HG03354 (cell line): Measurements from ENCODE around the gene GSTA1.
"Not testable (repeated sequence)": the region's sequence is repeated elsewhere in the genome, so short reads cannot be mapped to it uniquely, and the experiment has no call there.

Source experiments
- ATAC-seq: cut with Tn5 transposase; IDR thresholded peaks from one replicate; pipeline ENCODE4 v1.9.1; 2021; ENCODE audit warnings: mild to moderate bottlenecking; ENCODE audit not compliant: unreplicated experiment, poor library complexity, severe bottlenecking

GSTA1 gene

DNA sequence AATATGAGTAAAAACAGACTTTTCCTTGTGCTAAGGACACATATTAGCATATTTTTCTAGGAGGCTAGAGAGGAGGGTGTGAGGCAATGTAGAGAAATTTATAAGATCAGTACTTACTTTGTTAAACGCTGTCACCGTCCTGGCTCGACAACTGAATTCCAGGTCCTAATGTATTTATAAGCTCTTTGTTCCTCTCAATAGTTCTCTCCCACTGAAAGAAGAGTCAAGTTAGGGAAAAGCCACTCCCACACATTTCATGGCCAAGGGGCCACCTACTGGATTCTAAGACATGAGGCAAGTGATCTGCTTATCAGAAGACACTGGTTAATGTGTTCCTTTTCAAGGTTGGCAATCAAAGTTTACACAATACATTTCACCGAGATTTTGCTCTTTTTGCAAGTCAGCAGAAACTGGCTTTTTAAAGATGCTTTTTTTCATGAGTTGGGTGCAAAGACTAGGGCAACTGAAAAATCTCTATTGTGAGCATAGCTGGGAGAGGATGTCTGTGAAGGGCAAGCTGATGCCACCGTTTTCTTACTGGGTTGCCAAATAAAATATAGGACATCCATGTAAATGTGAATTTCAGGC is at the start of gene GSTA1:
Gene GSTA1, minus strand, starts transcription at position 149 of the 588 bp plus-strand sequence. CDS start 4,549 bp downstream, outside the sequence.
- not testable (repeated sequence) for ATAC-seq

DNA sequence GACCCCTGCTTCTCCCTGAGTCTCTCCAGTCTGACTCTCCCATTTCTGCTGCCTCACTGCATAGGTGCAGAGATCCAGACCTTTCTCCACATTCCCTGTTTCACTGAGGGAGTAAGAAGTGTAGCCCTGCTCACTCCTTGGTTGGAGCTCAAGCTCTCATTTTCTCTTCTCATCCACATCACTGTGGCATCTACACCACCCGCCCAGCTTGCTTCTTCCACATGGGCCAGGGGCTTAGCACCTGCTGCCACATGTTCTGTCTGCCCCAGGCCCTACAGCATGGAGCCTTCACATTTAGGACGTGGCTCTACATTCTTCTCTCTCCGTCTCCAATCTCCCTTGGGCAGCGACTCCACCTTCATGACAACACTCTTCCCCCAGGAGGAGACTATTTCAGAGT is 45.5 kb upstream of the GSTA1 start:
- no peak for ATAC-seq

DNA sequence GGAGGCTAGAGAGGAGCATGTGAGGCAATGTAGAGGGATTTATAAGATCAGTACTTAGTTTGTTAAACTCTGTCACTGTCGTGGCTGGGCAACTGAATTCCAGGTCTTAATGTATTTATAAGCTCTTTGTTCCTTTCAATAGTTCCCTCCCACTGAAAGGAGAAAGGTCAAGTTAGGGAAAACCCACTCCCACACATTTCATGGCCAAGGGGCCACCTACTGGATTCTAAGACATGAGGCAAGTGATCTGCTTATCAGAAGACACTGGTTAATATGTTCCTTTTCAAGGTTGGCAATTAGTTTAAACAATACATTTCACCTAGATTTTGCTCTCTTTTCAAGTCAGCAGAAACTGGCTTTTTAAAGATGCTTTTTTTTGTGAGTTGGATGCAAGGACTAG is 42.4 kb upstream of the GSTA1 start:
- ATAC-seq: no peak

DNA sequence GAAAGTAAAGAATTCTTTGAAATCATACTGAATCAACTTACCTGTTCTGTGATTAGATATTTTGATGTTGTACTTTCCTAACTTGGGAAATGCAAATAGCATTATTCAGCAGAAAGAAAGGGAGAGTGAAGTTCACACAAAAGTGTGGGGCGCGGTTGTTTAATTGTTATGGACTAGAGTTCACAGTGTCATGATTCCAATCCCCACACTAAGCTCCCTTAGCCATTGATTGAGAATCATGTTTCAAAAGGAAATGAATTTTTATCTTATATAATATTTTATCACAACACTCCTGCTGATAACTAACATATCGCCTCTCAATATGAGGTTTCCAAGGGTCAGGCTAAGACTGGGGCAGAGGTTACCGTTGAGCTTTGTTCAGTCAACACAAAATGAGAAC is 40.0 kb upstream of the GSTA1 start:
- ATAC-seq: no peak

DNA sequence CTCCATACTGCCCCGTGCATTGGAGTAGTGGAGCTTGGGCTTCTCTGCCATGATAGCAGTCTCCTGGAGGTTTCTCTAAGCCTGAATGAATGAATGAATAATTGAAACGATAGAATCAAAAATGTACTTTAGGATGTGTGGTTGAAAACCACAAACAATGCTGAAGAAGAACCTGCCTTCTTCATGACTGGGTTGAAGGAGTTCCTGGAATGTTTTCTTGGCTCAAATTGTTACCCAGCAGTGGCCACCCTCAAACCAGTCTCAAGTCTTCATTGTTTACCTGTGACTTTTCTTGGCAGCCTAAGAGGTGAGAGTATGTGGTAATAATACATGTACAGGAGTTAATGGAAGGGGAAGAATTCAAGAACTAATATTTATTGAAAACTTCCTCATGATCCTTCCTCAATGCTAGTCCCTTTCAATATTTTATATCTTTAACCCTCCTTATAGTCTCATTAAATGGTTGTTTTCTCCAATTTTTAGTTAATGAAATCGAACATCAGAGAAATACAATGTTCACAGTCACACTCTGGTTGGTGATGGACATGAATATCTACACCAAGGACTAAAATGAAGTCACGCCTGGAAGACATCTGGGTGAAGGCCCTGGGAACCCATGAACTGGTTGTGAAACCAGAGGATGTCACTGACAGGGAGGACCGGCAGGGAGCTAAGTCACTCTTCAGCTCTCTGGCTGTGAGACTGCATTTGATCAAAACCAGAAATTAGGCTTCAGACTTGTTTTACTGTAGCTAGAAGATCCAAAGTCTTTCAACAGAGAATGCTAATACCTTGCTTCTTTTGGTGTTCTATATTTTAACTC is 37.4 kb upstream of the GSTA1 start, which contains the start of gene GSTA5:
Gene GSTA5, minus strand, starts transcription at position 51 of the 823 bp plus-strand sequence.
- ATAC-seq: no peak

DNA sequence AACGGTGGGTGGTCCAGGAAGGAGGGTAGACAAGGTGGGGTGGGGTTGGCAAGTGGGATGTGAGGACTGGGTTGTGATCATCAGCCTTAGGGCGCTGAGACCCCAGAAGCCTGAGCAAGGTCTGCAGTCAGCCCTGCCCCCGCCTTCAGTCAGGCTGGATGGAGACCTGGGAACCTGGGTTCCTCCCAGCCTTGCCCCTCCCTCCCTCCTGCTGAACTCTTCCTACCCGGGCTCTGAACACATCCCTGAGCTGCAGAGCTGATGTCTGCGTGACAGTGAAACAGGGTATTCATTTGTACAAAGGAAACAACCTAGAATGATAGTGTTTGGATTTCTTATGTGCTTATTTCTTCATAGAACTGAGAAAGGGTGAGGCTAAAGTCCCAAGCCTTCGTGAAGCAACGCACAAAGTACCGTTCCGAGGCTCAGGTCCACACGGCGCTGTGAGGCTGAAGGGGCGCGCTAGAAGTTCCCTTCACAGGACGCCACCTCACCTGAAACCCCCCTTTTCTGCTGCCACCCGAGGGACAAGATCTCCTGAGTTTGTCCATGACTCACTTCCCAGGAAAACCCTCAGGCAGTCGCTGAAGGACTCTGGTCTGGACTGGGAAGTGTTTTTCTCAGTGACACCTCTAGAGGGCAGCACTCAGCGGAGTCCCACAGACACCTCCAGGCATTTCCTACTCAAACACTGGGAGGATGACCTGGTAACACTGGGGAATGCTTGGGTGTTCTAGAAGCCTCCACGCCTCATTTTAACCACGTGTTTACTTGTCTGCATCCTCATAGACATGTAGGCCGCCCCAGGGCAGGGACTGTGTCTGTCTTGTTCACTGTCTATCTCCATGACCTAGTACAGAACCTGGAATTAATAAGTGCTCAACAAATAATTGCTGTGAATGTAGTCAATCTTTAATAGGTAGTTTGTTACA is 35.8 kb upstream of the GSTA1 start:
- ATAC-seq: peak; percentile 73

DNA sequence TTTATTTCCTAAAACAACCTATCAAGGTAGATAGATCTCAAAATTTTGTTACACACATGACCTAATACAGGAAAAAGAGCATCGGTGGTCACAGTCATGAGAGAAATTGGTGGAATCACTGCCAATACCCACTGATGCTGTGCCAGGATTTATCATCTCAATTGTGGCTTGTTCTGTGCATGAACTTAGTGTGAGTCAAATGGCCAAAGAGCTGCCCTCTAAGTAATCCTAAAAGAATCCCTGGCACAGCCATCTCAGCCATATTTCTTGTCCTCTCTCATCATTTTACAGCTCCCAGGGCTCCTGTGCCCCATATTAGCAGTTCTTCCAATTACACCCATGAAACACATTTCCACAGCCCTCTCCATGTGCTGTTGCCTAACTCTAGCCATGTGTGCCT is 30.9 kb upstream of the GSTA1 start:
- ATAC-seq: no peak

DNA sequence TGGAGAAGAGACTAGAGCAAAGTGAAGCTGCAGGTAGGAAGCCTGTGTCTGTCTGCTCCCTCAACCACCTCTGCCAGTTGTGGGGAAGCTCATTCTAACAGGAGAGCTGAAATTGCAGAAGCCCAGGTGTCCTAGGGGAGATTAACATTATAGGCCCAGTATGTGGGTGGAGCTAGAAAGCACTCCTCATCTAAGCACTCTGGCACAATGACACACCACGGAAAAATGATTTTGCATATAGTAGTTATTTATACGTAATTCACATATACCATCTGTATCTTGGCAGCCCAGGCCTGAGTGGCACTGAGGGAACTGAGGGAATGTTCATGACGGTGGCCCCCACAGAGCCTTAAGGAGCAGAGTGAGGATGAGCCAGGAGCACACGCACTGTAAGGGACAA is 27.3 kb upstream of the GSTA1 start:
- ATAC-seq: not testable (repeated sequence)

DNA sequence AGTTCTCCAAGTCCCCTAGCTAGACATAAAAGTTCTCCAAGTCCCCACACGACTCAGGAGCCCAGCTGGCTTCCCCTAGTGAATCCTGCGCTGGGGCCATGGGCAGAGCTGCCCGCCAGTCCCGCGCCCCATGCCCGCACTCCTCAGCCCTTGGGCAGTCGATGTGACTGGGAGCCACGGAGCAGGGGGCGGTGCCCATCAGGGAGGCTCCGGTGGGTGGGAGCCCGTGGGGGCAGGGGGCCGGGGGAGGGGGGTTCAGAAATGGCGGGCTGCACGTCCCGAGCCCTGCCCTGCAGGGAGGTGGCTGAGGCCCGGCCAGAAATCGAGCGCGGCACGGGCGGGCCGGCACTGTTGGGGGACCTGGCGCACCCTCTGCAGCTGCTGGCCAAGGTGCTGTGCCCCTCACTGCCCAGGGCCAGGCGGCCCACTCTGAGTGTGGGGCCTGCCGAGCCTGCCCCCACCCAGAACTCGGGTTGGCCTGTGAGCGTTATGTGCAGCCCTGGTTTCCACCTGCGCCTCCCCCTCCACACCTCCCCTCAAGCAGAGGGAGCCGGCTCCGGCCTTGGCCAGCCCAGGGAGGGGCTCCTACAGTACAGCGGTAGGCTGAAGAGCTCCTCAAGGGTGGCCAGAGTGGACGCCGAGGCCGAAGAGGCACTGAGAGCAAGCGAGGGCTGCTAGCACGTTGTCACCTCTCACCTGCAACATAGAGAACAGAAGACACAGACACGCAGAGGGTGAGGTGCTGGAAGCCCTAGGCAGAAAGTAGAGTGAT is 25.6 kb upstream of the GSTA1 start:
- ATAC-seq: no peak

DNA sequence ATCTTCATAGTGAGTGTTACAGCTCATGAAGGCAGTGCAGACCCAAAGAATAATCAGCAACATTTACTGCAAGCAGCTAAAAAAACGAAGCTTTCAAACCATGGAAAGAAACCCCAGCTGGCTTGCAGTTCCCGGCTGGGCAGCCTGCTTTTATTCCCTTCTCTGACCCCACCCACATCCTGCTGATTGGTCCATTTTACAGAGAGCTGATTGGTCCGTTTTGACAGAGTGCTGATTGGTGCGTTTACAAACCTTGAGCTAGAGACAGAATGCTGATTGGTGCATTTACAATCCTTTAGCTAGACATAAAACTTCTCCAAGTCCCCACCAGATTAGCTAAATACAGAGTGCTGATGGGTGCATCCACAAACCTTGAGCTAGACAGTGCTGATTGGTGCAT is 25.0 kb upstream of the GSTA1 start:
- not testable (repeated sequence) for ATAC-seq

DNA sequence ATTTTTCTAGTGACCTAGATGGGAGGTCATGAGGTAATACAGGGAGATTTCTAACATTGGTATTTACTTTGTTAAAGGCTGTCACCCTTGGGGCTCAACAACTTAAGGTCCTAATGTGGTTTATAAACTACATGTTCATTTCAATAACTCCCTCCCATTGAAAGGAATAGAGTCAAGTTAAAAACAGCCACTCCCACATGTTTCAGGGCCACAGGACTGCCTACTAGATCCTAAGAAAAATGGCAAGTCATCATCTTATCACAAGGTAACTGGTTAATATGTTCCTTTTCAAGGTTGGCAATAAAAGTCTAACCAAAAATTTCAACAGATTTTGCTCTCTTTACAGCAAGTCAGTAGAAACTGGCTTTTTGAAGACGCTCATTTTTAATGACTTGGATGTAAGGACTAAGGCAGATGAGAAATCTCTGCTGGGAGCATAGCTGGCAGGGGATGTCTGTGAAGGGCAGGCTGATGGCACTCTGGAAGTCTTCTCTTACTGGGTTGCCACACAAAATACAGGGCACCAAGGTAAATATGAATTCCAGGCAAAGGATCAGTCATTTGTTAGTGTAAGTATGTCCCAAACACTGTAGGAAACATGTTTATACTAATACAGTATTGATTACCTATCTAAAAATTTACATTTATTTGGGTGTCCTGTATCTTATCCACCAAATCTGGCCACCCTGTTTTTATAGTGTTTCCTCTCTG is 23.6 kb upstream of the GSTA1 start:
- not testable (repeated sequence) for ATAC-seq

DNA sequence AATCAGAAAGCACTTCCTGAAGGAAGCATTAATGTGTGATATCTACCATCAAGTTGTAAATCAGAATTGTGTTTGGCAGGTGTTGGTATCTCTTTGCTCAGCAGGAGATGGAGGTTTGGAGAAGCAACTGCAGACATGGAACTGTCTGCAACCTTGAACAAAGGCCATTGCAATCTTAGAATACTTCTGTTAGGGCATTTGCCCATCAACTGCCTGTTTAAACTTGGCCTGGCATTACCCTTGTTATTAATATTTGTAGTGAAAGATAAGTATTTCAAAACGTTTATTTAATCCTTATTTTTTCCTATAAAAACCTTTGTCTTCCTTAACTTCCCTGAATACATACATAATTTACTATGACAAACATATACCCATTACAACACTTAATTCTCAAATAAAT is 22.9 kb upstream of the GSTA1 start:
- ATAC-seq: no peak

DNA sequence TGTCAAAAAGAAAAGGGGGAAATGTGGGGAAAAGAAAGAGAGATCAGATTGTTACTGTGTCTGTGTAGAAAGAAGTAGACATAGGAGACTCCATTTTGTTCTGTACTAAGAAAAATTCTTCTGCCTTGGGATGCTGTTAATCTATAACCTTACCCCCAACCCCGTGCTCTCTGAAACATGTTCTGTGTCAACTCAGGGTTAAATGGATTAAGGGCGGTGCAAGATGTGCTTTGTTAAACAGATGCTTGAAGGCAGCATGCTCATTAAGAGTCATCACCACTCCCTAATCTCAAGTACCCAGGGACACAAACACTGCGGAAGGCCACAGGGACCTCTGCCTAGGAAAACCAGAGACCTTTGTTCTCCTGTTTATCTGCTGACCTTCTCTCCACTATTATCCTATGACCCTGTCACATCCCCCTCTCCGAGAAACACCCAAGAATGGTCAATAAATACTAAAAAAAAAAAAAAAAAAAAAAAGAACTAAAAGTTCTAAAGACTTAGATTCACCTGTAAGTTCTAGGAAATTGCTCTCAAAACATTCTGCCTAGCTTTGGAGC is 22.4 kb upstream of the GSTA1 start:
- not testable (repeated sequence) for ATAC-seq

DNA sequence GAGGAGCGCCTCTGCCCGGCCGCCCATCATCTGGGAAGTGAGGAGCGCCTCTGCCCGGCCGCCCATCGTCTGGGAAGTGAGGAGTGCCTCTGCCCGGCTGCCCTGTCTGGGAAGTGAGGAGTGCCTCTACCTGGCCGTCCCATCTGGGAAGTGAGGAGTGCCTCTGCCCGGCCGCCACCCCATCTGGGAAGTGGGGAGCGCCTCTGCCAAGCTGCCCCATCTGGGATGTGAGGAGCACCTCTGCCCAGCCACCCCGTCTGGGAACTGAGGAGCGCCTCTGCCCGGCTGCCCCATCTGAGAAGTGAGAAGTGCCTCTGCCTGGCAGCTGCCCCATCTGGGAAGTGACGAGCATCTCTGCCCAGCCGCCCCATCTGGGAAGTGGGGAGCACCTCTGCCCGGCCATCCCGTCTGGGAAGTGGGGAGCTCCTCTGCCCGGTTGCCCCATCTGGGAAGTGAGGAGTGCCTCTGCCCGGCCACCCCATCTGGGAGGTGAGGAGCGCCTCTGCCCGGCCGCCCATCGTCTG is 21.7 kb upstream of the GSTA1 start:
- ATAC-seq: not testable (repeated sequence)

DNA sequence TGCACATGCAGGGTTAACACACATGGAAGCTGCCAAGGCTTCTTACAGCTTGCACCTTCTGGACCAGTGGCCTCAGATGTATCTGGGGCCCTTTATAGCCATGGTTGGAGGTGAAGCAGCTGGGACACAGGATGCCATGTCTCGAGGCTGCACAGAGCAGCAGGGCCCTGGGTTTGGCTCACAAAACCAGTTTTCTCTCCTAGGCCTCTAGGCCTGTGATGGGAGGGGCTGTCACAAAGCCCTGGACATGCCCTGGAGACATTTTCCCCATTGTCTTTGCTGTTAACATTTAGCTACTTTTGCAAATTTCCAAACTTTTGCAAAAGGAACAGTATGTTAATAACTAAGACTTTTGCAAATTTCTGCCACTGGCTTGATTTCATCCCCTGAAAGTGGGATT is 18.2 kb upstream of the GSTA1 start:
- no peak for ATAC-seq

DNA sequence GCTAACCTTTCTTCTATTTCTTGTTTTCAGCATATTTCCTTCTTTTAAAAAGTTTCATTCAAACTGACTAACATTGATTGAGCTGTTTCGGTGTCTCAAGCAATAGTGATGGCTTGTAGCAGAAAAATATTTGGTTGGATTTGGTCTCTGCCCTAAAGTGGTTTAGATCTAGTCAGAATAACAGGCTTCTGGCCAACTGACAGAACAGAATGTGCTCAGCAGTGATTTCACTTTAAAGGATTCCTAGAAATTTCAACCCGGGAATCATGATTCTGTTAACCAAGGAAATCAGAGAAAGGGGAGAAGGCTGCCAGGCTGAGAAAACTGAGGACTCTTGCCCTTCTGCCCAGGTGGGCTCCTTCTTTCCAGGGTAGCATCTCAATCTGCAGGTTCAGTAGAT is 16.6 kb upstream of the GSTA1 start:
- ATAC-seq: no peak

DNA sequence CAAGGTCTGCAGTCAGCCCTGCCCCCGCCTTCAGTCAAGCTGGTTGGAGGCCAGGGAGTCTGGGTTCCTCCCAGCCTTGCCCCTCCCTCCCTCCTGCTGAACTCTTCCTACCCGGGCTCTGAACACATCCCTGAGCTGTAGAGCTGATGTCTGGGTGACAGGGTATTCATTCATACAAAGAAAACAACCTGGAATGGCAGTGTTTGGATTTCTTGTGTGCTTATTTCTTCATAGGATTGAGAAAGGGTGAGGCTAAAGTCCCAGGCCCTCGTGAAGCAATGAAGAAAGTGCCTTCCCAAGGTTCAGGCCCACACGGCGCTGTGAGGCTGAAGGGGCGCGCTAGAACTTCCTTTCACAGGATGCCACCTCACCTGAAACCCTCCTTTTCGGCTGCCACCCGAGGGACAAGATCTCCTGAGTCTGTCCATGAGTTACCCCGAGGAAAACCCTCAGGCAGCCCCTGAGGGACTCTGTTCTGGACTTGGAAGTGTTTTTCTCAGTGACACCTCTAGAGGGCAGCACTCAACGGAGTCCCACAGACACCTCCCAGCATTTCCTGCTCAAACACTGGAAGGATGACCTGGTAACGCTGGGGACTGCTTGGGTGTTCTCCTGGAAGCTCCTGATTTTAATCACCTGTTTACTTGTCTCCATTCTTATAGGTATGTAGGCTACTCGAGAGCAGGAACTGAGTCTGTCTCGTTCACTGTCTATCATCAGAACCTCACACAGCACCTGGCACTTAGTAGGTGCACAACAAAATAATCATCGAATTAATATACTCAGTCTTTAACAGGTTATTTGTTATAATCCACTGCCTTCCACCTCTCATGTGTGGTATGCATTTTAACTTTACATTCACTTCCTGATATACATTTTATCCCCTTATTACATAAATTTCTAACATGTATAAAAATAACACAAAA is 11.8 kb upstream of the GSTA1 start:
- ATAC-seq: peak; percentile 81
